ENCODE results near the gene PFDN6. TPM values are rescaled to one million over a fixed set of nuclear protein-coding genes. Genes with fewer than 3 reads are reported as not detected.

Gene PFDN6
- total RNA-seq, 1 experiment from 2014 or later: 66.7 TPM

GRCh38 chr6:33315793-33316602, 26.6 kb downstream of the PFDN6 start:
- peaks cover 62% of the 10 kb centered on the region for H3K4me1 ChIP-seq (ENCODE audit: low read length)
- H4K20me1 ChIP-seq (ENCODE audit: insufficient read depth, low read depth, low read length): peaks cover 21% of the 10 kb centered on the region
- peaks cover 41% of the 10 kb centered on the region for H3K79me2 ChIP-seq (ENCODE audit: low read length)

GRCh38 chr6:33316603-33317418, 27.4 kb downstream of the PFDN6 start:
- Histone ChIP-seq H3K9me3 (ENCODE audit: low read length) (no peaks in the 10 kb centered on the region), H4K20me1 (ENCODE audit: insufficient read depth, low read depth, low read length) (peaks cover 26% of the 10 kb centered on the region), H3K4me2 (ENCODE audit: low read depth, low read length, poor library complexity, severe bottlenecking) (peak overlapping the region; percentile 57), H3K27me3 (ENCODE audit: low read length) (no peaks in the 10 kb centered on the region), H3K36me3 (ENCODE audit: insufficient read depth, low read length) (peaks cover 26% of the 10 kb centered on the region), H3K9me2 (replicated peaks; ENCODE audit: insufficient read depth, low read length) (no peaks in the 10 kb centered on the region), H3K9ac (ENCODE audit: low read length) (peak overlapping the region; percentile 24; the same call in 1 of the 2 replicates), H2AFZ (ENCODE audit: low read length) (no peak overlapping the region), H3K79me2 (ENCODE audit: low read length) (peaks cover 41% of the 10 kb centered on the region), H3K27ac (ENCODE audit: low read length) (no peak overlapping the region), H3K4me1 (ENCODE audit: low read length) (peaks cover 67% of the 10 kb centered on the region), H3K4me3 (ENCODE audit: low read length) (peak overlapping the region; percentile 61)
- peak; percentile 56 for DNase-seq

More at GRCh38 chr6:33315793-33316602, 26.6 kb downstream of the PFDN6 start:
- peak overlapping the region; percentile 97 for H3K4me2 ChIP-seq (ENCODE audit: low read depth, low read length, poor library complexity, severe bottlenecking)
- no peaks in the 10 kb centered on the region for H3K9me2 ChIP-seq (replicated peaks; ENCODE audit: insufficient read depth, low read length)
- no peak overlapping the region for H3K27ac ChIP-seq (ENCODE audit: low read length)
- H3K4me3 ChIP-seq (ENCODE audit: low read length): no peak overlapping the region
- H3K9me3 ChIP-seq (ENCODE audit: low read length): no peaks in the 10 kb centered on the region
- no peaks in the 10 kb centered on the region for H3K27me3 ChIP-seq (ENCODE audit: low read length)
- peaks cover 24% of the 10 kb centered on the region for H3K36me3 ChIP-seq (ENCODE audit: insufficient read depth, low read length)
- DNase-seq: no peak
- H2AFZ ChIP-seq (ENCODE audit: low read length): no peak overlapping the region
- peak overlapping the region; percentile 94; the same call in 1 of the 2 replicates for H3K9ac ChIP-seq (ENCODE audit: low read length)

- Histone ChIP-seq H3K9ac (ENCODE audit: low read length) (peak overlapping the region; percentile 64), H3K4me3 (ENCODE audit: low read length) (peak overlapping the region; percentile 64; the same call in 1 of the 2 replicates), H3K4me1 (ENCODE audit: low read length) (peaks cover 64% of the 10 kb centered on the region), H2AFZ (ENCODE audit: low read length) (no peak overlapping the region), H3K9me2 (replicated peaks; ENCODE audit: insufficient read depth, low read length) (no peaks in the 10 kb centered on the region), H3K9me3 (ENCODE audit: low read length) (no peaks in the 10 kb centered on the region), H3K27ac (ENCODE audit: low read length) (no peak overlapping the region), H4K20me1 (ENCODE audit: insufficient read depth, low read depth, low read length) (peaks cover 23% of the 10 kb centered on the region), H3K36me3 (ENCODE audit: insufficient read depth, low read length) (peaks cover 26% of the 10 kb centered on the region), H3K27me3 (ENCODE audit: low read length) (no peaks in the 10 kb centered on the region), H3K79me2 (ENCODE audit: low read length) (peaks cover 41% of the 10 kb centered on the region), H3K4me2 (ENCODE audit: low read depth, low read length, poor library complexity, severe bottlenecking) (peak overlapping the region; percentile 57)
- no peak for DNase-seq
Measured at GRCh38 chr6:33317419-33317668, 27.9 kb downstream of the PFDN6 start.

- no peak within 1 kb of the TSS; the same call in 1 of the 2 replicates for H2AFZ ChIP-seq (ENCODE audit: low read length)
- H3K4me1 ChIP-seq (ENCODE audit: low read length): peaks cover 61% of the 10 kb centered on the region
- peaks cover 20% of the 10 kb centered on the region for H4K20me1 ChIP-seq (ENCODE audit: insufficient read depth, low read depth, low read length)
Measured at GRCh38 chr6:33317669-33318425, 28.4 kb downstream of the PFDN6 start, which contains the start of gene ZBTB22. Gene ZBTB22, minus strand, starts transcription at chr6:33317744. Its CDS starts 828 bp downstream, at chr6:33316916.

GRCh38 chr6:33318426-33319073, 29.1 kb downstream of the PFDN6 start:
- H3K4me3 ChIP-seq (ENCODE audit: low read length): peak overlapping the region; percentile 64
- H3K36me3 ChIP-seq (ENCODE audit: insufficient read depth, low read length): peaks cover 26% of the 10 kb centered on the region
- no peak for DNase-seq
- H4K20me1 ChIP-seq (ENCODE audit: insufficient read depth, low read depth, low read length): peaks cover 20% of the 10 kb centered on the region
- H3K79me2 ChIP-seq (ENCODE audit: low read length): peaks cover 34% of the 10 kb centered on the region
- peaks cover 63% of the 10 kb centered on the region for H3K4me1 ChIP-seq (ENCODE audit: low read length)
- no peaks in the 10 kb centered on the region for H3K9me2 ChIP-seq (replicated peaks; ENCODE audit: insufficient read depth, low read length)
- no peaks in the 10 kb centered on the region for H3K9me3 ChIP-seq (ENCODE audit: low read length)
- peak overlapping the region; percentile 65 for H3K4me2 ChIP-seq (ENCODE audit: low read depth, low read length, poor library complexity, severe bottlenecking)
- H3K9ac ChIP-seq (ENCODE audit: low read length): peak overlapping the region; percentile 40
- H3K27me3 ChIP-seq (ENCODE audit: low read length): no peaks in the 10 kb centered on the region
- no peak overlapping the region for H2AFZ ChIP-seq (ENCODE audit: low read length)
- H3K27ac ChIP-seq (ENCODE audit: low read length): peak overlapping the region; percentile 68

More at GRCh38 chr6:33317669-33318425, 28.4 kb downstream of the PFDN6 start, which contains the start of gene ZBTB22:
- Histone ChIP-seq H3K36me3 (ENCODE audit: insufficient read depth, low read length) (peaks cover 26% of the 10 kb centered on the region), H3K9me3 (ENCODE audit: low read length) (no peaks in the 10 kb centered on the region), H3K79me2 (ENCODE audit: low read length) (peaks cover 41% of the 10 kb centered on the region), H3K27ac (ENCODE audit: low read length) (peak within 1 kb of the TSS; percentile 68), H3K9me2 (replicated peaks; ENCODE audit: insufficient read depth, low read length) (no peaks in the 10 kb centered on the region), H3K27me3 (ENCODE audit: low read length) (no peaks in the 10 kb centered on the region), H3K4me2 (ENCODE audit: low read depth, low read length, poor library complexity, severe bottlenecking) (peak within 1 kb of the TSS; percentile 65), H3K4me3 (ENCODE audit: low read length) (peak within 1 kb of the TSS; percentile 64), H3K9ac (ENCODE audit: low read length) (peak within 1 kb of the TSS; percentile 64)
- DNase-seq: peak; percentile 99

GRCh38 chr6:33319939-33320314, 30.5 kb downstream of the PFDN6 start:
- Histone ChIP-seq H3K36me3 (ENCODE audit: insufficient read depth, low read length) (peaks cover 26% of the 10 kb centered on the region), H3K9me2 (replicated peaks; ENCODE audit: insufficient read depth, low read length) (no peaks in the 10 kb centered on the region), H3K4me3 (ENCODE audit: low read length) (no peak overlapping the region), H3K4me2 (ENCODE audit: low read depth, low read length, poor library complexity, severe bottlenecking) (peak overlapping the region; percentile 65), H3K4me1 (ENCODE audit: low read length) (peaks cover 67% of the 10 kb centered on the region), H3K27ac (ENCODE audit: low read length) (no peak overlapping the region; the same call in 1 of the 2 replicates), H3K79me2 (ENCODE audit: low read length) (peaks cover 29% of the 10 kb centered on the region), H3K9ac (ENCODE audit: low read length) (peak overlapping the region; percentile 40), H2AFZ (ENCODE audit: low read length) (no peak overlapping the region), H3K9me3 (ENCODE audit: low read length) (no peaks in the 10 kb centered on the region), H3K27me3 (ENCODE audit: low read length) (no peaks in the 10 kb centered on the region), H4K20me1 (ENCODE audit: insufficient read depth, low read depth, low read length) (peaks cover 20% of the 10 kb centered on the region)
- DNase-seq: no peak

- peaks cover 29% of the 10 kb centered on the region for H3K79me2 ChIP-seq (ENCODE audit: low read length)
- no peaks in the 10 kb centered on the region for H3K9me3 ChIP-seq (ENCODE audit: low read length)
- H3K9me2 ChIP-seq (replicated peaks; ENCODE audit: insufficient read depth, low read length): no peaks in the 10 kb centered on the region
- H3K4me3 ChIP-seq (ENCODE audit: low read length): no peak overlapping the region; the same call in 1 of the 2 replicates
- peaks cover 20% of the 10 kb centered on the region for H4K20me1 ChIP-seq (ENCODE audit: insufficient read depth, low read depth, low read length)
- no peak overlapping the region; the same call in 1 of the 2 replicates for H3K27ac ChIP-seq (ENCODE audit: low read length)
- H2AFZ ChIP-seq (ENCODE audit: low read length): no peak overlapping the region
- DNase-seq: no peak
- peaks cover 61% of the 10 kb centered on the region for H3K4me1 ChIP-seq (ENCODE audit: low read length)
- H3K4me2 ChIP-seq (ENCODE audit: low read depth, low read length, poor library complexity, severe bottlenecking): peak overlapping the region; percentile 92
- peak overlapping the region; percentile 97 for H3K9ac ChIP-seq (ENCODE audit: low read length)
- H3K27me3 ChIP-seq (ENCODE audit: low read length): no peaks in the 10 kb centered on the region
- peaks cover 26% of the 10 kb centered on the region for H3K36me3 ChIP-seq (ENCODE audit: insufficient read depth, low read length)
Measured at GRCh38 chr6:33320315-33321181, 31.1 kb downstream of the PFDN6 start.
